Measurements from ENCODE around the gene OR2A12.
"Not testable (repeated sequence)": the region's sequence is repeated elsewhere in the genome, so short reads cannot be mapped to it uniquely, and the experiment has no call there.

DNA sequence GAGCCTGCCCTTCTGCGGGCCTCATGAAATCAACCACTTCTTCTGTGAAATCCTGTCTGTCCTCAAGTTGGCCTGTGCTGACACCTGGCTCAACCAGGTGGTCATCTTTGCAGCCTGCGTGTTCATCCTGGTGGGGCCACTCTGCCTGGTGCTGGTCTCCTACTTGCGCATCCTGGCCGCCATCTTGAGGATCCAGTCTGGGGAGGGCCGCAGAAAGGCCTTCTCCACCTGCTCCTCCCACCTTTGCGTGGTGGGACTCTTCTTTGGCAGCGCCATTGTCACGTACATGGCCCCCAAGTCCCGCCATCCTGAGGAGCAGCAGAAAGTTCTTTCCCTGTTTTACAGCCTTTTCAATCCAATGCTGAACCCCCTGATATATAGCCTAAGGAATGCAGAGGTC lies 43.5 kb downstream of the OR2A12 start:
- not testable (repeated sequence) for TF ChIP-seq CTCF (optimal IDR thresholded peaks at IDR 0.05 in 1 of 3, IDR thresholded peaks at IDR 0.05 in 1 of 3, conservative IDR thresholded peaks at IDR 0.05 in 1 of 3; ENCODE audit: extremely low read depth in 1 of 3, insufficient read depth in 2 of 3, low read length in 3 of 3); EZH2 (IDR thresholded peaks at IDR 0.05; ENCODE audit: low read length)

Measured in keratinocyte (primary cell).